ENCODE results near the gene STAB1. TPM values are rescaled to one million over a fixed set of nuclear protein-coding genes. Genes with fewer than 3 reads are reported as not detected.

STAB1 gene, protein sequence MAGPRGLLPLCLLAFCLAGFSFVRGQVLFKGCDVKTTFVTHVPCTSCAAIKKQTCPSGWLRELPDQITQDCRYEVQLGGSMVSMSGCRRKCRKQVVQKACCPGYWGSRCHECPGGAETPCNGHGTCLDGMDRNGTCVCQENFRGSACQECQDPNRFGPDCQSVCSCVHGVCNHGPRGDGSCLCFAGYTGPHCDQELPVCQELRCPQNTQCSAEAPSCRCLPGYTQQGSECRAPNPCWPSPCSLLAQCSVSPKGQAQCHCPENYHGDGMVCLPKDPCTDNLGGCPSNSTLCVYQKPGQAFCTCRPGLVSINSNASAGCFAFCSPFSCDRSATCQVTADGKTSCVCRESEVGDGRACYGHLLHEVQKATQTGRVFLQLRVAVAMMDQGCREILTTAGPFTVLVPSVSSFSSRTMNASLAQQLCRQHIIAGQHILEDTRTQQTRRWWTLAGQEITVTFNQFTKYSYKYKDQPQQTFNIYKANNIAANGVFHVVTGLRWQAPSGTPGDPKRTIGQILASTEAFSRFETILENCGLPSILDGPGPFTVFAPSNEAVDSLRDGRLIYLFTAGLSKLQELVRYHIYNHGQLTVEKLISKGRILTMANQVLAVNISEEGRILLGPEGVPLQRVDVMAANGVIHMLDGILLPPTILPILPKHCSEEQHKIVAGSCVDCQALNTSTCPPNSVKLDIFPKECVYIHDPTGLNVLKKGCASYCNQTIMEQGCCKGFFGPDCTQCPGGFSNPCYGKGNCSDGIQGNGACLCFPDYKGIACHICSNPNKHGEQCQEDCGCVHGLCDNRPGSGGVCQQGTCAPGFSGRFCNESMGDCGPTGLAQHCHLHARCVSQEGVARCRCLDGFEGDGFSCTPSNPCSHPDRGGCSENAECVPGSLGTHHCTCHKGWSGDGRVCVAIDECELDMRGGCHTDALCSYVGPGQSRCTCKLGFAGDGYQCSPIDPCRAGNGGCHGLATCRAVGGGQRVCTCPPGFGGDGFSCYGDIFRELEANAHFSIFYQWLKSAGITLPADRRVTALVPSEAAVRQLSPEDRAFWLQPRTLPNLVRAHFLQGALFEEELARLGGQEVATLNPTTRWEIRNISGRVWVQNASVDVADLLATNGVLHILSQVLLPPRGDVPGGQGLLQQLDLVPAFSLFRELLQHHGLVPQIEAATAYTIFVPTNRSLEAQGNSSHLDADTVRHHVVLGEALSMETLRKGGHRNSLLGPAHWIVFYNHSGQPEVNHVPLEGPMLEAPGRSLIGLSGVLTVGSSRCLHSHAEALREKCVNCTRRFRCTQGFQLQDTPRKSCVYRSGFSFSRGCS (N-terminal part only)
- 100 to 1,000 TPM in 8 of 9 donors, 10 to 100 TPM in 1; 30.8 to 650 (median 452) TPM for total RNA-seq
- polyA plus RNA-seq, result 1,000 to 10,000 TPM in 1 of 3 donors, 100 to 1,000 TPM in 1, 10 to 100 TPM in 1; 33.9 to 1,593 (median 996) TPM
- long read RNA-seq, donor 1, partial matches to known transcripts, result 0 of 1 reads
- long read RNA-seq, donor 1, other reads (novel, unspliced or antisense), result 0 of 1 reads
- long read RNA-seq, donor 2, result 0 reads
- long read RNA-seq, donor 3, partial matches to known transcripts, result 0 of 2 reads
- long read RNA-seq, donor 3, other reads (novel, unspliced or antisense), result 0 of 2 reads
- long read RNA-seq, donor 4, partial matches to known transcripts, result 22 of 26 reads
- long read RNA-seq, donor 4, other reads (novel, unspliced or antisense), result 4 of 26 reads
- long read RNA-seq, donor 5, full-length matches to known transcripts, result 20 of 347 reads
- long read RNA-seq, donor 5, partial matches to known transcripts, result 211 of 347 reads
- long read RNA-seq, donor 5, other reads (novel, unspliced or antisense), result 116 of 347 reads
- long read RNA-seq, donor 6, partial matches to known transcripts, result 28 of 33 reads
- long read RNA-seq, donor 6, other reads (novel, unspliced or antisense), result 5 of 33 reads
- long read RNA-seq, donor 7, partial matches to known transcripts, result 14 of 14 reads
- long read RNA-seq, donor 7, other reads (novel, unspliced or antisense), result 0 of 14 reads
- long read RNA-seq, donor 8, partial matches to known transcripts, result 21 of 21 reads
- long read RNA-seq, donor 8, other reads (novel, unspliced or antisense), result 0 of 21 reads
- long read RNA-seq, donor 9, partial matches to known transcripts, result 19 of 20 reads
- long read RNA-seq, donor 9, other reads (novel, unspliced or antisense), result 0 of 20 reads
- long read RNA-seq, donor 10, partial matches to known transcripts, result 16 of 16 reads
- long read RNA-seq, donor 10, other reads (novel, unspliced or antisense), result 0 of 16 reads

DNA sequence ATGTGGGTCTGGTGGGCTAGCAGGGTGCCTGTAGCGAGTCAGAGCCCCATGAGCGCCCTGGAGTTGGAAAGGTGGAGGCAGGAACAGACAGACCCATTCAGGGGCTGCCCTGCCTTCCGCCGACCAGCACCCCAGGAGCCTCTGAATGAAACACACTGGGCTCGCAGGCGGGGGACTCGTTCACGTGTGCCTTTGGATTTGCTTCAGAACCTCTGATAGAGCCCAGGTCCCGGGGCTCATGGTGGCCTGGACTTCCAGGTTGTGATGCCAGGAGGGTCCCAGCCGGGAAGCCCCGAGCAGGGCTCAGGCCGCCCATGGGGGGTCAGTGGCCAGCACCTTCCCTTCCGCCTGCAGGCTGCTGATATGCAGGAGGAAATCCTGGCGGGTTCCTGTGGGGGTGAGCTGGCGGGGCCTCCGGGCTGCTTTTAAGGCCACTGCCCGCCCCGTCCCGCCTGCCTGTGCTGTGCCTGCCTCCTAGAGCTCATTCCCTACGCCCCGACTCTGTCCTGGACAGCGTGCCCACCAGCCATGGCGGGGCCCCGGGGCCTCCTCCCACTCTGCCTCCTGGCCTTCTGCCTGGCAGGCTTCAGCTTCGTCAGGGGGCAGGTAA is at the start of gene STAB1:
TSS of gene STAB1 (plus strand) at position 453 of the 610 bp plus-strand sequence. CDS start at position 529, 76 bp downstream.
- H3K4me3 ChIP-seq, result peak within 1 kb of the TSS in 1 of 4 donors; percentile 25

DNA sequence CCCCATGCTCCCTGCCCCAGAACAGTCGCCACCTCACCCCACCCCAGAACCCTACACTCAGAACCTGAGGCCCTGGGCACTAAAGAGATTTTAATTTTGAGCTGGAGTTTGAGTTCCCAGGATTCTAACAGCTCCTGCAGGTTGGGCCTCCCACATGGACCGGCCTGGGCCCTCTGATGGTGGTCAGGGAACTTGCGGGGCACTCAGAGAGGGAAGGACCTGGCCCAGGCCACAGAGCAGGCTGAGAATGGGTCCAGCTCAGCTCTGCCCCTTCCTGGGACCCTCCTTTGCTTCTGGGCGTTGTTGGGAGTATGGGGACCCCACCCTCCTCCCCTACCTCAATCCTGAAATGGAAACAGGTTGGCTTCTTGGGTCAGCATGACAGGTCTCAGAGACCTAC is 49.1 kb upstream of the STAB1 start:
- 85 to 96% (median 91%) methylated on average over 3 to 4 of the region's 4 CpGs for WGBS, 4 donors
- no peaks in the 10 kb centered on the region for H3K36me3 ChIP-seq (replicated peaks in 1 of 2)
- TF ChIP-seq POLR2A (IDR thresholded peaks at IDR 0.05) (no peak), CTCF (IDR thresholded peaks at IDR 0.05) (no peak)
- intact Hi-C loops (cut with DNase I), result no loop called here
- no peak for DNase-seq
- H3K9me3 ChIP-seq (replicated peaks in 1 of 3), result no peaks in the 10 kb centered on the region
- no peak overlapping the region for H3K4me3 ChIP-seq
- no peaks in the 10 kb centered on the region for H3K27me3 ChIP-seq
- H3K27ac ChIP-seq, result no peak overlapping the region
- H3K4me1 ChIP-seq (replicated peaks in 1 of 2), result no peaks in the 10 kb centered on the region

More for the DNA sequence above, at the start of gene STAB1:
- Histone ChIP-seq H3K27me3 (no peaks in the 10 kb centered on the region), H3K27ac (peak within 1 kb of the TSS; percentile 48 to 85 (median 72)), H3K36me3 (replicated peaks in 1 of 2) (peaks cover 0 to 33% of the 10 kb centered on the region in 2 donors), H3K9me3 (replicated peaks in 1 of 3) (no peaks in the 10 kb centered on the region), H3K4me1 (replicated peaks in 1 of 2) (peaks cover 23 to 67% of the 10 kb centered on the region in 2 donors)
- peak; percentile 61 to 85 (median 67) for DNase-seq
- no peak for TF ChIP-seq CTCF (IDR thresholded peaks at IDR 0.05)
- TF ChIP-seq POLR2A (IDR thresholded peaks at IDR 0.05), result no peak
- WGBS, 4 donors, result 47 to 75% (median 60%) methylated on average over 2 to 25 of the region's 25 CpGs
- intact Hi-C loops (cut with DNase I), result no loop called here
